Vagina (tissue), 2 donors: ENCODE data around the gene MIER3.

ENCODE experiments used
- CTCF ChIP-seq, 3 experiments: fragments of 450-650 bp in 2 of 3; fragments of 200-600 bp in 1 of 3; sonication (generic) in 1 of 3; IDR thresholded peaks; one replicate each; pipeline ENCODE4 v1.5.1; 2017 to 2019; ENCODE audit warnings: antibody characterized with exemption in 3 of 3, mild to moderate bottlenecking in 2 of 3, moderate library complexity in 2 of 3
- POLR2A ChIP-seq, 2 donors: fragments of 450-650 bp; IDR thresholded peaks; one replicate each; pipeline ENCODE4 v1.6.1; 2017; ENCODE audit warnings: antibody characterized with exemption in 2 of 2, mild to moderate bottlenecking in 2 of 2, moderate library complexity in 2 of 2
- POLR2AphosphoS5 ChIP-seq, 2 donors: sonication (generic); formaldehyde crosslinking; IDR thresholded peaks; one replicate each; pipeline ENCODE4 v1.9.0; 2017; ENCODE audit warnings: antibody characterized with exemption in 2 of 2, mild to moderate bottlenecking in 2 of 2, low read depth in 1 of 2; ENCODE audit not compliant: insufficient read depth in 1 of 2

- TF ChIP-seq CTCF (IDR thresholded peaks at IDR 0.05) (no peak), POLR2A (IDR thresholded peaks at IDR 0.05) (no peak), POLR2AphosphoS5 (IDR thresholded peaks at IDR 0.05; ENCODE audit: insufficient read depth in 1 of 2, low read depth in 1 of 2) (peak in 1 of 2 donors; percentile 11)
Measured at GRCh38 chr5:56910210-56910965, 41.5 kb downstream of the MIER3 start.
